Colonic mucosa (tissue), 4 donors: ENCODE measurements around the gene ZFPM1. TPM values are rescaled to one million over a fixed set of nuclear protein-coding genes. Genes with fewer than 3 reads are reported as not detected.

Experiments used
- DNase-seq: peaks from one replicate; pipeline ENCODE4 v3.0.0-alpha.2; 2020
- H3K27ac ChIP-seq: fragments of 200-600 bp; one replicate; pipeline ENCODE4 v1.8.0; 2021
- H3K27me3 ChIP-seq: fragments of 200-600 bp; one replicate; pipeline ENCODE4 v1.8.0; 2021
- H3K36me3 ChIP-seq: fragments of 200-600 bp; one replicate; pipeline ENCODE4 v1.8.0; 2021
- H3K4me1 ChIP-seq: fragments of 200-600 bp; one replicate; pipeline ENCODE4 v1.8.0; 2021; ENCODE audit warnings: mild to moderate bottlenecking
- H3K4me3 ChIP-seq: fragments of 200-600 bp; one replicate; pipeline ENCODE4 v1.8.0; 2021
- H3K9ac ChIP-seq, 2 donors: one replicate each; pipeline ENCODE4 v1.7.0; 2013; ENCODE audit warnings: control low read depth in 2 of 2, low read depth in 2 of 2, low read length in 2 of 2
- H3K9me3 ChIP-seq: fragments of 200-600 bp; one replicate; pipeline ENCODE4 v1.8.0; 2021
- CTCF ChIP-seq: fragments of 200-600 bp; IDR thresholded peaks from one replicate; pipeline ENCODE4 v1.8.0; 2022; ENCODE audit warnings: antibody characterized with exemption, mild to moderate bottlenecking
- intact Hi-C: fragments of 100-400 bp; cut with DNase I; formaldehyde crosslinking; loops from one replicate; pipeline ENCODE4 v1.14.1; 2022
- total RNA-seq, 2 donors: library from RNA; stranded (reverse); fragmentation: NEBNext Ultra II Directional in 1 of 2; extraction: Animal tissue kit (Norgen Biotek cat#: 25700) in 1 of 2; gene quantifications; one replicate each; pipeline ENCODE4 v1.2.1, GENCODE V29; 2021
- donor health status: healthy.
- donor health status: DM: no; HTN: no; CAD: no.
- donor health status: DM: no; HTN: no; CAD: no.

The ZFPM1 gene
- total RNA-seq, 2 donors from 2014 or later = 6.6 to 12.5 TPM

GRCh38 chr16:88541831-88542616 is 88.9 kb downstream of the ZFPM1 start:
- peaks cover 17% of the 10 kb centered on the region for H3K27me3 ChIP-seq
- no peak overlapping the region for H3K9ac ChIP-seq
- no peaks in the 10 kb centered on the region for H3K4me1 ChIP-seq
- no peaks in the 10 kb centered on the region for H3K36me3 ChIP-seq
- H3K9me3 ChIP-seq = no peaks in the 10 kb centered on the region
- TF ChIP-seq CTCF = no peak
- no peak overlapping the region for H3K27ac ChIP-seq
- H3K4me3 ChIP-seq = no peak overlapping the region
- intact Hi-C loops = no loop called here
- no peak for DNase-seq

GRCh38 chr16:88543230-88543813 is 90.2 kb downstream of the ZFPM1 start:
- Histone ChIP-seq H3K9ac (no peak overlapping the region), H3K4me1 (no peaks in the 10 kb centered on the region), H3K27me3 (peaks cover 23% of the 10 kb centered on the region), H3K27ac (no peak overlapping the region), H3K9me3 (no peaks in the 10 kb centered on the region), H3K36me3 (no peaks in the 10 kb centered on the region), H3K4me3 (no peak overlapping the region)
- intact Hi-C loops = no loop called here
- DNase-seq = no peak
- no peak for TF ChIP-seq CTCF

GRCh38 chr16:88545781-88546180 is 92.7 kb downstream of the ZFPM1 start:
- DNase-seq = no peak
- no peaks in the 10 kb centered on the region for H3K4me1 ChIP-seq
- peaks cover 7% of the 10 kb centered on the region for H3K27me3 ChIP-seq
- H3K9ac ChIP-seq = no peak overlapping the region
- no peak overlapping the region for H3K27ac ChIP-seq
- no peak for TF ChIP-seq CTCF
- no peaks in the 10 kb centered on the region for H3K9me3 ChIP-seq
- H3K36me3 ChIP-seq = no peaks in the 10 kb centered on the region
- no peak overlapping the region for H3K4me3 ChIP-seq
- intact Hi-C loops = no loop called here

GRCh38 chr16:88548131-88548874 is 95.2 kb downstream of the ZFPM1 start:
- Histone ChIP-seq H3K27me3 (peaks cover 7% of the 10 kb centered on the region), H3K36me3 (no peaks in the 10 kb centered on the region), H3K27ac (no peak overlapping the region), H3K9me3 (no peaks in the 10 kb centered on the region), H3K4me3 (no peak overlapping the region), H3K4me1 (no peaks in the 10 kb centered on the region), H3K9ac (no peak overlapping the region)
- TF ChIP-seq CTCF = no peak
- intact Hi-C loops = no loop called here
- DNase-seq = no peak

GRCh38 chr16:88548985-88549384 is 95.9 kb downstream of the ZFPM1 start:
- no peak for DNase-seq
- no peak overlapping the region for H3K9ac ChIP-seq
- no peak overlapping the region for H3K4me3 ChIP-seq
- no peak for TF ChIP-seq CTCF
- H3K36me3 ChIP-seq = no peaks in the 10 kb centered on the region
- H3K27me3 ChIP-seq = peaks cover 7% of the 10 kb centered on the region
- intact Hi-C loops = no loop called here
- H3K9me3 ChIP-seq = no peaks in the 10 kb centered on the region
- no peak overlapping the region for H3K27ac ChIP-seq
- no peaks in the 10 kb centered on the region for H3K4me1 ChIP-seq
